WTC11 (cell line): ENCODE measurements around the gene STAB1. TPM values are rescaled to one million over a fixed set of nuclear protein-coding genes. Genes with fewer than 3 reads are reported as not detected.

Experiments used
- ATF3 ChIP-seq: sonication (generic); formaldehyde crosslinking; conservative IDR thresholded peaks from 2 replicates; pipeline ENCODE4 v1.8.1; 2022; ENCODE audit warnings: mild to moderate bottlenecking, missing genetic modification reagents
- CREM ChIP-seq: sonication (generic); formaldehyde crosslinking; IDR thresholded peaks from 2 replicates; pipeline ENCODE4 v1.8.1; 2022; ENCODE audit warnings: mild to moderate bottlenecking, missing genetic modification reagents, moderate library complexity
- E2F4 ChIP-seq: sonication (generic); formaldehyde crosslinking; IDR thresholded peaks from 2 replicates; pipeline ENCODE4 v1.8.1; 2022; ENCODE audit warnings: low read depth, mild to moderate bottlenecking, moderate library complexity, missing genetic modification reagents, borderline replicate concordance
- E2F5 ChIP-seq: sonication (generic); formaldehyde crosslinking; IDR thresholded peaks from 2 replicates; pipeline ENCODE4 v1.8.1; 2022; ENCODE audit warnings: mild to moderate bottlenecking, moderate library complexity, missing genetic modification reagents
- EMX1 ChIP-seq: fragments of 250-450 bp; sonication (Bioruptor Pico); IDR thresholded peaks from 2 replicates; pipeline ENCODE4 v1.8.0; 2021; ENCODE audit warnings: mild to moderate bottlenecking
- ERG ChIP-seq: fragments of 250-450 bp; sonication (Bioruptor Pico); IDR thresholded peaks from 2 replicates; pipeline ENCODE4 v1.8.0; 2021; ENCODE audit warnings: mild to moderate bottlenecking
- ESRRA ChIP-seq: sonication (generic); formaldehyde crosslinking; IDR thresholded peaks from 2 replicates; pipeline ENCODE4 v1.8.1; 2022; ENCODE audit warnings: mild to moderate bottlenecking, missing genetic modification reagents, borderline replicate concordance
- FOXJ3 ChIP-seq: sonication (generic); formaldehyde crosslinking; IDR thresholded peaks from 2 replicates; pipeline ENCODE4 v1.9.0; 2021; ENCODE audit warnings: missing genetic modification reagents, mild to moderate bottlenecking, borderline replicate concordance
- FOXK1 ChIP-seq: sonication (generic); formaldehyde crosslinking; IDR thresholded peaks from 2 replicates; pipeline ENCODE4 v1.8.0; 2022; ENCODE audit warnings: mild to moderate bottlenecking, moderate library complexity, missing genetic modification reagents
- FOXP1 ChIP-seq: sonication (generic); formaldehyde crosslinking; IDR thresholded peaks from 2 replicates; pipeline ENCODE4 v1.8.0; 2022; ENCODE audit warnings: missing genetic modification reagents, mild to moderate bottlenecking, moderate library complexity, borderline replicate concordance
- MAX ChIP-seq: sonication (generic); formaldehyde crosslinking; IDR thresholded peaks from 2 replicates; pipeline ENCODE4 v1.8.0; 2022; ENCODE audit warnings: mild to moderate bottlenecking, missing genetic modification reagents
- MXD4 ChIP-seq: fragments of 250-450 bp; sonication (Bioruptor Pico); IDR thresholded peaks from 2 replicates; pipeline ENCODE4 v1.8.0; 2021; ENCODE audit warnings: mild to moderate bottlenecking, moderate library complexity, borderline replicate concordance
- NFE2L1 ChIP-seq: sonication (generic); formaldehyde crosslinking; IDR thresholded peaks from 2 replicates; pipeline ENCODE4 v1.8.1; 2023; ENCODE audit warnings: missing genetic modification reagents
- NFYB ChIP-seq: sonication (generic); formaldehyde crosslinking; conservative IDR thresholded peaks from 2 replicates; pipeline ENCODE4 v1.8.0; 2022; ENCODE audit warnings: low read depth, missing genetic modification reagents
- NR1H2 ChIP-seq: sonication (generic); formaldehyde crosslinking; IDR thresholded peaks from 2 replicates; pipeline ENCODE4 v1.9.0; 2021; ENCODE audit warnings: mild to moderate bottlenecking, moderate library complexity, missing genetic modification reagents
- NR3C1 ChIP-seq: sonication (generic); formaldehyde crosslinking; conservative IDR thresholded peaks from 2 replicates; pipeline ENCODE4 v1.8.1; 2023; ENCODE audit warnings: low read depth, mild to moderate bottlenecking, missing genetic modification reagents
- OVOL2 ChIP-seq: fragments of 250-450 bp; sonication (Bioruptor Pico); IDR thresholded peaks from 2 replicates; pipeline ENCODE4 v1.9.0; 2021; ENCODE audit warnings: mild to moderate bottlenecking, borderline replicate concordance
- ZNF232 ChIP-seq: sonication (generic); formaldehyde crosslinking; IDR thresholded peaks from 2 replicates; pipeline ENCODE4 v1.8.0; 2022; ENCODE audit warnings: mild to moderate bottlenecking, missing genetic modification reagents
- ZNF317 ChIP-seq: sonication (generic); formaldehyde crosslinking; IDR thresholded peaks from 2 replicates; pipeline ENCODE4 v1.8.1; 2023; ENCODE audit warnings: low read depth, mild to moderate bottlenecking, moderate library complexity, missing genetic modification reagents, borderline replicate concordance
- ZNF423 ChIP-seq: fragments of 250-450 bp; sonication (Bioruptor Pico); IDR thresholded peaks from 2 replicates; pipeline ENCODE4 v2.1.2; 2022; ENCODE audit warnings: mild to moderate bottlenecking, moderate library complexity
- total RNA-seq: library from RNA; stranded (reverse); gene quantifications from 3 replicates; pipeline ENCODE4 v1.2.3, GENCODE V29; 2021
- TF ChIP-seq, protein P1 (sequence below): sonication (generic); formaldehyde crosslinking; IDR thresholded peaks from 2 replicates; pipeline ENCODE4 v1.8.1; 2023; ENCODE audit warnings: mild to moderate bottlenecking, missing genetic modification reagents, moderate library complexity
- TF ChIP-seq, protein P2 (sequence below): sonication (generic); formaldehyde crosslinking; IDR thresholded peaks from 2 replicates; pipeline ENCODE4 v1.8.1; 2023; ENCODE audit warnings: mild to moderate bottlenecking, missing genetic modification reagents, moderate library complexity
- TF ChIP-seq, protein P3 (sequence below): sonication (generic); formaldehyde crosslinking; IDR thresholded peaks from 2 replicates; pipeline ENCODE4 v1.8.0; 2022; ENCODE audit warnings: mild to moderate bottlenecking, missing genetic modification reagents

The STAB1 gene
- total RNA-seq, 1 experiment from 2014 or later, result 1.9 TPM

GRCh38 chr3:52533623-52534280, 38.6 kb downstream of the STAB1 start, which contains the start of gene NT5DC2 (continued):
- TF ChIP-seq, protein P1, sequence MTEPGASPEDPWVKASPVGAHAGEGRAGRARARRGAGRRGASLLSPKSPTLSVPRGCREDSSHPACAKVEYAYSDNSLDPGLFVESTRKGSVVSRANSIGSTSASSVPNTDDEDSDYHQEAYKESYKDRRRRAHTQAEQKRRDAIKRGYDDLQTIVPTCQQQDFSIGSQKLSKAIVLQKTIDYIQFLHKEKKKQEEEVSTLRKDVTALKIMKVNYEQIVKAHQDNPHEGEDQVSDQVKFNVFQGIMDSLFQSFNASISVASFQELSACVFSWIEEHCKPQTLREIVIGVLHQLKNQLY (CRISPR knock-in tag), result no peak
- TF ChIP-seq ERG (CRISPR knock-in tag), result no peak
- no peak for TF ChIP-seq E2F5
- TF ChIP-seq OVOL2 (CRISPR knock-in tag), result no peak
- TF ChIP-seq NFYB, result peak; percentile 63
- no peak for TF ChIP-seq CREM (CRISPR knock-in tag)
- no peak for TF ChIP-seq MAX (CRISPR knock-in tag)
- TF ChIP-seq NR3C1, result no peak
- TF ChIP-seq FOXP1 (CRISPR knock-in tag), result no peak
- TF ChIP-seq FOXK1 (CRISPR knock-in tag), result no peak
- TF ChIP-seq ESRRA, result no peak
- no peak for TF ChIP-seq NR1H2 (CRISPR knock-in tag)
- no peak for TF ChIP-seq FOXJ3
- no peak for TF ChIP-seq ZNF317
- TF ChIP-seq, protein P2, sequence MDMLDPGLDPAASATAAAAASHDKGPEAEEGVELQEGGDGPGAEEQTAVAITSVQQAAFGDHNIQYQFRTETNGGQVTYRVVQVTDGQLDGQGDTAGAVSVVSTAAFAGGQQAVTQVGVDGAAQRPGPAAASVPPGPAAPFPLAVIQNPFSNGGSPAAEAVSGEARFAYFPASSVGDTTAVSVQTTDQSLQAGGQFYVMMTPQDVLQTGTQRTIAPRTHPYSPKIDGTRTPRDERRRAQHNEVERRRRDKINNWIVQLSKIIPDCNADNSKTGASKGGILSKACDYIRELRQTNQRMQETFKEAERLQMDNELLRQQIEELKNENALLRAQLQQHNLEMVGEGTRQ (CRISPR knock-in tag), result no peak
- TF ChIP-seq ZNF423 (CRISPR knock-in tag), result no peak; the same call in 1 of the 2 replicates
- TF ChIP-seq MXD4, result no peak
- TF ChIP-seq ATF3, result no peak
- TF ChIP-seq E2F4 (CRISPR knock-in tag), result no peak
- TF ChIP-seq EMX1, result no peak
- TF ChIP-seq, protein P3, sequence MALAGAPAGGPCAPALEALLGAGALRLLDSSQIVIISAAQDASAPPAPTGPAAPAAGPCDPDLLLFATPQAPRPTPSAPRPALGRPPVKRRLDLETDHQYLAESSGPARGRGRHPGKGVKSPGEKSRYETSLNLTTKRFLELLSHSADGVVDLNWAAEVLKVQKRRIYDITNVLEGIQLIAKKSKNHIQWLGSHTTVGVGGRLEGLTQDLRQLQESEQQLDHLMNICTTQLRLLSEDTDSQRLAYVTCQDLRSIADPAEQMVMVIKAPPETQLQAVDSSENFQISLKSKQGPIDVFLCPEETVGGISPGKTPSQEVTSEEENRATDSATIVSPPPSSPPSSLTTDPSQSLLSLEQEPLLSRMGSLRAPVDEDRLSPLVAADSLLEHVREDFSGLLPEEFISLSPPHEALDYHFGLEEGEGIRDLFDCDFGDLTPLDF (CRISPR knock-in tag), result no peak
- TF ChIP-seq NFE2L1 (CRISPR knock-in tag), result no peak
- no peak for TF ChIP-seq ZNF232 (CRISPR knock-in tag)
